Vagina (tissue), 2 donors: ENCODE data around the gene TBX4. TPM values are rescaled to one million over a fixed set of nuclear protein-coding genes. Genes with fewer than 3 reads are reported as not detected.

Source experiments
- DNase-seq, 2 donors: peaks; one replicate each; pipeline ENCODE4 v3.0.0-alpha.2; 2017; ENCODE audit errors: extremely low spot score in 2 of 2
- H3K27ac ChIP-seq: fragments of 200-600 bp; sonication (generic); one replicate; pipeline ENCODE4 v1.5.1; 2019
- H3K27me3 ChIP-seq: fragments of 200-600 bp; sonication (generic); one replicate; pipeline ENCODE4 v1.5.1; 2019
- H3K36me3 ChIP-seq, 2 donors: fragments of 200-600 bp; sonication (generic); one replicate each; pipeline ENCODE4 v1.5.1; 2017 to 2019
- H3K4me1 ChIP-seq: fragments of 200-600 bp; sonication (generic); one replicate; pipeline ENCODE4 v1.5.1; 2019
- H3K4me3 ChIP-seq, 2 donors: fragments of 200-600 bp; sonication (generic); 1 replicate in 1 of 2; 2 replicates in 1 of 2; pipeline ENCODE4 v1.5.1; 2016 to 2019
- H3K9me3 ChIP-seq: fragments of 200-600 bp; sonication (generic); one replicate; pipeline ENCODE4 v1.5.1; 2019
- CTCF ChIP-seq, 3 experiments: fragments of 450-650 bp in 2 of 3; fragments of 200-600 bp in 1 of 3; sonication (generic) in 1 of 3; IDR thresholded peaks; one replicate each; pipeline ENCODE4 v1.5.1; 2017 to 2019; ENCODE audit warnings: antibody characterized with exemption in 3 of 3, mild to moderate bottlenecking in 2 of 3, moderate library complexity in 2 of 3
- POLR2A ChIP-seq, 2 donors: fragments of 450-650 bp; IDR thresholded peaks; one replicate each; pipeline ENCODE4 v1.6.1; 2017; ENCODE audit warnings: antibody characterized with exemption in 2 of 2, mild to moderate bottlenecking in 2 of 2, moderate library complexity in 2 of 2
- POLR2AphosphoS5 ChIP-seq, 2 donors: sonication (generic); formaldehyde crosslinking; IDR thresholded peaks; one replicate each; pipeline ENCODE4 v1.9.0; 2017; ENCODE audit warnings: antibody characterized with exemption in 2 of 2, mild to moderate bottlenecking in 2 of 2, low read depth in 1 of 2; ENCODE audit not compliant: insufficient read depth in 1 of 2
- intact Hi-C: fragments of 100-400 bp; cut with DNase I; formaldehyde crosslinking; loops from one replicate; pipeline ENCODE4 v1.15.1; 2023
- total RNA-seq: library from RNA; depleted of rRNA; stranded (reverse); fragments of >200 nt; gene quantifications from one replicate; pipeline ENCODE4 v1.2.3, GENCODE V29; 2016

The TBX4 gene
- total RNA-seq, 1 donor from 2014 or later, result not detected

DNA sequence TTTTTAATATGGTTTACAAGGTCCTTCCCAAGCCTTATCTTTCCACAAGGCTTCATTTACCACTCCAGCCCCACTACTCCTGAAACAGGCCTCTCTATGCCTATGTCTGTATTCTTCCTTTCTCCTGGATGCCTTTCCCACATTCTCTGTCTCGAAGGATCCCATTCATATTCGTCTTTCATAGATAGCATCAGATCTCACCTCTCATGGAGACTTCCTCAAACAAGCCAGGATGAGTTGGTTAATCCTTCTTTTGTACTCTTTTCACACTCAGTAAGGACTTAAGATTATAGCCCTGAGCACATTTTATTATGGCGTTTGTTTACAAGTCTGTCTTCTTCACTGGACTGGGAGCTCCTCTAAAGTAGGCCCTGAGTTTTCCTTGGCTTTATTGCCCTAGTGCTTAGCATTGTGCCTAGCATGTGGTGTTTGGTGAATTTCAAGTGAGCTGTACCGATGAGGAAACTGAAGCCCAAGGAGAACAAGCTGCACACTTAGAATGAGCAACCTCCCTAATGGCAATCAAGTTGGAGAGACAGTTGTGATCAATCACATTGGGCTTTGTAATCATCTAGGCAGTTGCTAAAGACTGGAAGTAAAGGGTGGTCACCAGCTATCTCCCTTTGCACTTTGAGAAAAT lies 10.0 kb upstream of the TBX4 start:
- no peak for DNase-seq
- H3K4me3 ChIP-seq, result no peak overlapping the region
- TF ChIP-seq POLR2A (IDR thresholded peaks at IDR 0.05) (no peak), CTCF (IDR thresholded peaks at IDR 0.05) (no peak), POLR2AphosphoS5 (IDR thresholded peaks at IDR 0.05; ENCODE audit: insufficient read depth in 1 of 2, low read depth in 1 of 2) (no peak)
- H3K4me1 ChIP-seq, result peaks cover 14% of the 10 kb centered on the region
- no peaks in the 10 kb centered on the region for H3K9me3 ChIP-seq
- no peaks in the 10 kb centered on the region for H3K27me3 ChIP-seq
- intact Hi-C loops, result no loop called here
- no peak overlapping the region for H3K27ac ChIP-seq
- H3K36me3 ChIP-seq, result no peaks in the 10 kb centered on the region

DNA sequence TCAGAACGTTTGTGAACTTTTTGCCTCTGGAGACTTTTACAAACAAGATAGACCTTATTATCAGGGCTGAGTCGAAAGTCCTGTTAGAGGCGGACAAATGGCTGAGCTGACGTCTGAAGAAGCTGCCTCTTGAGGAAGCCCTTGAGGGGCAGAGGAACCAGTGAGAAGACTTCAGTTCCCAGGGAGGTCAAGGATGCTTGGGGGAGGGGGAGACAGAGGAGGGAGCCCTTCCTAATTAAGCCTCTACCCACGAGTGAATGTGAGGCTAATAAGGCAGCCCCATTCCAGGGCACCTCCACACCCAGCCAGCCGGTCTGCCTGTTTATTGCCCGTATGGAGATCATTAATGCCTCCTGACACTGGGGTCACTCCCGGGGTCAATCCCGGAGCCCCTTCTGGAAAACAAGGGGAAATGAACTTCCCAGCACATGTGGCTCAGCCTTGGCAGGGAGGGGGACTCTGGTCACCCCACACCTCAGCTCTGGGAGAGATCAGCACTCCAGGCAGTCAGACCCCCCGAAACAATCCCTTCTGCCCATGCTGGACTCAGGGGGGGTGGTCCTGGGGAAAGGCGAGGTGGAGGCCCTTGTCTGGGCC lies 9.2 kb upstream of the TBX4 start:
- TF ChIP-seq CTCF (IDR thresholded peaks at IDR 0.05), result no peak
- TF ChIP-seq POLR2A (IDR thresholded peaks at IDR 0.05), result no peak
- no peak for TF ChIP-seq POLR2AphosphoS5 (IDR thresholded peaks at IDR 0.05; ENCODE audit: insufficient read depth in 1 of 2, low read depth in 1 of 2)
- peak in 1 of 2 donors; percentile 79 for DNase-seq
- intact Hi-C loops, result no loop called here
- no peak overlapping the region for H3K4me3 ChIP-seq
- no peak overlapping the region for H3K27ac ChIP-seq
- no peaks in the 10 kb centered on the region for H3K9me3 ChIP-seq
- peaks cover 14% of the 10 kb centered on the region for H3K4me1 ChIP-seq
- no peaks in the 10 kb centered on the region for H3K27me3 ChIP-seq
- no peaks in the 10 kb centered on the region for H3K36me3 ChIP-seq

GRCh38 chr17:61443475-61443882 lies 8.7 kb upstream of the TBX4 start:
- Histone ChIP-seq H3K27ac (no peak overlapping the region), H3K36me3 (no peaks in the 10 kb centered on the region), H3K27me3 (no peaks in the 10 kb centered on the region), H3K4me3 (no peak overlapping the region), H3K9me3 (no peaks in the 10 kb centered on the region), H3K4me1 (peaks cover 14% of the 10 kb centered on the region)
- intact Hi-C loops, result no loop called here
- no peak for TF ChIP-seq CTCF (IDR thresholded peaks at IDR 0.05)
- no peak for TF ChIP-seq POLR2A (IDR thresholded peaks at IDR 0.05)
- TF ChIP-seq POLR2AphosphoS5 (IDR thresholded peaks at IDR 0.05; ENCODE audit: insufficient read depth in 1 of 2, low read depth in 1 of 2), result no peak
- no peak for DNase-seq

DNA sequence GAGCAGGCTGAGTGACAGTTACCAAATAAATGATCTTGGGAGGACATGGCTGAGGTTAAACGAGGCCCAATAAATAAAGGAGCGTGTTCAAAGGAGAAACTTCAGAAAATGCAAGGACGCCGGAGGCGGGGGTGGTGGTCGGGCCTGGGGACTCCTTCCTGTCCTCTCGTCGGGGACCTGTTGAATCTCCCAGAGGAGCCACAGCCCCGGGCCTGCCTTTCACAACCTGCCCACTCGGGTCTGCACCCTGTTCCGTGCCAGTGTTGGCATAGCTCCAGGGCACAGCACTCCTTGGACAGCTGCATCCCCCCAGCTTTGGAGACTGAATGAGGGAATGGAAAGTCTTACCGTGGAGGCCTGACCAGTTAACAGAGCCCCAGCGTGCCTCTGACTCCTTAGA lies 8.1 kb upstream of the TBX4 start:
- no peaks in the 10 kb centered on the region for H3K9me3 ChIP-seq
- intact Hi-C loops, result no loop called here
- DNase-seq, result no peak
- TF ChIP-seq CTCF (IDR thresholded peaks at IDR 0.05), result no peak
- no peak for TF ChIP-seq POLR2A (IDR thresholded peaks at IDR 0.05)
- no peak for TF ChIP-seq POLR2AphosphoS5 (IDR thresholded peaks at IDR 0.05; ENCODE audit: insufficient read depth in 1 of 2, low read depth in 1 of 2)
- no peak overlapping the region for H3K4me3 ChIP-seq
- H3K27ac ChIP-seq, result no peak overlapping the region
- peaks cover 14% of the 10 kb centered on the region for H3K4me1 ChIP-seq
- no peaks in the 10 kb centered on the region for H3K27me3 ChIP-seq
- H3K36me3 ChIP-seq, result no peaks in the 10 kb centered on the region

GRCh38 chr17:61444831-61445230 lies 7.4 kb upstream of the TBX4 start:
- Histone ChIP-seq H3K4me3 (no peak overlapping the region), H3K4me1 (peaks cover 14% of the 10 kb centered on the region), H3K27me3 (no peaks in the 10 kb centered on the region), H3K9me3 (no peaks in the 10 kb centered on the region), H3K27ac (no peak overlapping the region), H3K36me3 (no peaks in the 10 kb centered on the region)
- intact Hi-C loops, result no loop called here
- TF ChIP-seq CTCF (IDR thresholded peaks at IDR 0.05) (no peak), POLR2AphosphoS5 (IDR thresholded peaks at IDR 0.05; ENCODE audit: insufficient read depth in 1 of 2, low read depth in 1 of 2) (no peak), POLR2A (IDR thresholded peaks at IDR 0.05) (no peak)
- DNase-seq, result no peak
